ENCODE results near the gene INO80. TPM values are rescaled to one million over a fixed set of nuclear protein-coding genes. Genes with fewer than 3 reads are reported as not detected.
"Not testable (repeated sequence)": the region's sequence is repeated elsewhere in the genome, so short reads cannot be mapped to it uniquely, and the experiment has no call there.

Gene INO80
- 10 to 100 TPM; 14.0 to 16.8 TPM for total RNA-seq

- intact Hi-C loops (cut with micrococcal nuclease): loop anchor here (1.0 to 5.0 kb wide), 10 partner anchors 115 to 549 kb away; partner anchors contain the start of genes CCDC32, CHAC1, CHP1 and DNAJC17
- H3K9me3 Mint-ChIP-seq: no peaks in the 10 kb centered on the region
- no peaks in the 10 kb centered on the region for H3K27me3 Mint-ChIP-seq (ENCODE audit: low read depth)
- peaks cover 21% of the 10 kb centered on the region for H3K4me1 Mint-ChIP-seq (ENCODE audit: low read depth)
- DNase-seq: peak; percentile 99
- H3K36me3 Mint-ChIP-seq (ENCODE audit: low read depth): peaks cover 11% of the 10 kb centered on the region
- CTCF ChIA-PET: interaction anchor here (0.5 to 1.2 kb wide), 4 partner anchors 69 to 819 kb away, joined by 3 to 4 read pairs (median 3); no protein-coding TSS in a partner anchor
- H3K27ac Mint-ChIP-seq: peak within 1 kb of the TSS; percentile 96
- H3K4me3 Mint-ChIP-seq: peak within 1 kb of the TSS; percentile 88
Measured at GRCh38 chr15:41116116-41116961, at the start of gene INO80. Gene INO80 (minus strand): TSS chr15:41116280. CDS start chr15:41096310, 19,970 bp downstream.

GRCh38 chr15:41161736-41162135, 45.7 kb upstream of the INO80 start:
- Mint-ChIP-seq H3K27ac (no peak overlapping the region), H3K4me3 (no peak overlapping the region), H3K9me3 (no peaks in the 10 kb centered on the region), H3K36me3 (ENCODE audit: low read depth) (no peaks in the 10 kb centered on the region), H3K4me1 (ENCODE audit: low read depth) (peaks cover 5% of the 10 kb centered on the region), H3K27me3 (ENCODE audit: low read depth) (no peaks in the 10 kb centered on the region)
- DNase-seq: no peak
- intact Hi-C loops (cut with micrococcal nuclease): no loop called here
- CTCF ChIA-PET: interaction anchor here (0.7 to 1.7 kb wide), 2 partner anchors 199 to 267 kb away, joined by 3 read pairs; partner anchors contain the start of gene VPS18

- no peaks in the 10 kb centered on the region for H3K27me3 Mint-ChIP-seq (ENCODE audit: low read depth)
- peaks cover 5% of the 10 kb centered on the region for H3K4me1 Mint-ChIP-seq (ENCODE audit: low read depth)
- no peaks in the 10 kb centered on the region for H3K36me3 Mint-ChIP-seq (ENCODE audit: low read depth)
Measured at GRCh38 chr15:41161336-41161735, 45.3 kb upstream of the INO80 start.

DNA sequence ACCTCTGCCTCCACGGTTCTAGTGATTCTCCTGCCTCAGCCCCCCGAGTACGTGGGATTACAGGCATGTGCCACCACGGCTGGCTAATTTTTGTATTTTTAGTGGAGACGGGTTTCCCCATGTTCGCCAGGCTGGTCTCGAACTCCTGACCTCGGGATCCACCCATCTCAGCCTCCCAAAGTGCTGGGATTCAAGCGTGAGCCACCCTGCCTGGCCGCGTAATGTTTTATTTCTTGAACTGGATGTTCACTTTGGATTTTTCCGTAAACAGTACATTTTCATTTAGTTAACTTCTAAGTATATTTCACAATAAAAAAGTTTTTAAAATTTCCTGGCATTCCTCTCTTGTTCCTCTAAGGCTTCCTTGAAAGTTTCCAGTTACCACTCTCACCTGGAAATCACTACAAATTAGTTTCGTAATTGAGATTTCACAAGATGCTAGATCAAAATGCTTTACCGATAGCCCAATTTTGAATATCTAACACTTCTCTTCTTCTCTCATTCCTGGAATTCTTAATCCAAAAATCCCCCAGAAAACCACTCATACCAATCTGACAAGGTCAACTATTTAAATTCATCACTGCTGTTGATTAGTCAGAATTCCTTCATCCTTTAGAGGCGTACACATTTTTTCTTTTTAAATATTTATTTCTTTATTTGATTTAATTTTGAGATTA, 44.7 kb upstream of the INO80 start:
- Mint-ChIP-seq H3K36me3 (ENCODE audit: low read depth) (no peaks in the 10 kb centered on the region), H3K4me3 (no peak overlapping the region), H3K27ac (no peak overlapping the region), H3K27me3 (ENCODE audit: low read depth) (no peaks in the 10 kb centered on the region), H3K4me1 (ENCODE audit: low read depth) (peaks cover 5% of the 10 kb centered on the region), H3K9me3 (no peaks in the 10 kb centered on the region)
- CTCF ChIA-PET: no interaction called here
- intact Hi-C loops (cut with micrococcal nuclease): no loop called here
- no peak for DNase-seq

More at GRCh38 chr15:41161336-41161735, 45.3 kb upstream of the INO80 start:
- intact Hi-C loops (cut with micrococcal nuclease): no loop called here
- CTCF ChIA-PET: interaction anchor here (0.7 kb wide), 1 partner anchor 198 kb away, joined by 3 read pairs; no protein-coding TSS in a partner anchor
- Mint-ChIP-seq H3K9me3 (no peaks in the 10 kb centered on the region), H3K27ac (no peak overlapping the region), H3K4me3 (no peak overlapping the region)
- no peak for DNase-seq

- CTCF ChIA-PET: no interaction called here
Measured at GRCh38 chr15:41154412-41154811, 38.3 kb upstream of the INO80 start.

DNA sequence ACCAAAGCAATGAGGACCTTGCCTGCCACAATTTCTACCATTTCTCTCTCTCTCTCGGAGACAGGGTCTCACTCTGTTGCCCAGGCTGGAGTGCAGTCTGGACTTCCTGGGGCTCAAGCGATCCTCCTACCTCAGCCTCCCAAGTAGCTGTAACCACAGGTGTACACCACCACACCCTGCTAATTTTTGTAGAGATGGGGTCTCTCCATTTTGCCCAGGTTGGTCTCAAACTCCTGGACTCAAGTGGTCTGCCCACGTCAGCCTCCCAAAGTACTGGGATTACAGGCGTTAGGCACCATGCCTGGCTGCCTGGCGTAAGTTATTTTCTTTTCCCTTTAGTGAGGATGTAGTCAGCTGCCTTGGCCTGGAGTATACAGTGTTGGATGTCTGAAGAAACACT, 37.7 kb upstream of the INO80 start:
- DNase-seq: no peak
- Mint-ChIP-seq H3K27ac (no peak overlapping the region), H3K27me3 (ENCODE audit: low read depth) (no peaks in the 10 kb centered on the region), H3K4me1 (ENCODE audit: low read depth) (peaks cover 3% of the 10 kb centered on the region), H3K4me3 (no peak overlapping the region), H3K36me3 (ENCODE audit: low read depth) (no peaks in the 10 kb centered on the region), H3K9me3 (no peaks in the 10 kb centered on the region)
- intact Hi-C loops (cut with micrococcal nuclease): no loop called here
- CTCF ChIA-PET: interaction anchor here (0.6 kb wide), 1 partner anchor 1179 kb away, joined by 4 read pairs; no protein-coding TSS in a partner anchor

More at GRCh38 chr15:41154412-41154811, 38.3 kb upstream of the INO80 start:
- no peak for DNase-seq
- Mint-ChIP-seq H3K4me3 (no peak overlapping the region), H3K27me3 (ENCODE audit: low read depth) (no peaks in the 10 kb centered on the region), H3K27ac (no peak overlapping the region), H3K36me3 (ENCODE audit: low read depth) (no peaks in the 10 kb centered on the region), H3K9me3 (no peaks in the 10 kb centered on the region), H3K4me1 (ENCODE audit: low read depth) (peaks cover 3% of the 10 kb centered on the region)
- intact Hi-C loops (cut with micrococcal nuclease): no loop called here

DNA sequence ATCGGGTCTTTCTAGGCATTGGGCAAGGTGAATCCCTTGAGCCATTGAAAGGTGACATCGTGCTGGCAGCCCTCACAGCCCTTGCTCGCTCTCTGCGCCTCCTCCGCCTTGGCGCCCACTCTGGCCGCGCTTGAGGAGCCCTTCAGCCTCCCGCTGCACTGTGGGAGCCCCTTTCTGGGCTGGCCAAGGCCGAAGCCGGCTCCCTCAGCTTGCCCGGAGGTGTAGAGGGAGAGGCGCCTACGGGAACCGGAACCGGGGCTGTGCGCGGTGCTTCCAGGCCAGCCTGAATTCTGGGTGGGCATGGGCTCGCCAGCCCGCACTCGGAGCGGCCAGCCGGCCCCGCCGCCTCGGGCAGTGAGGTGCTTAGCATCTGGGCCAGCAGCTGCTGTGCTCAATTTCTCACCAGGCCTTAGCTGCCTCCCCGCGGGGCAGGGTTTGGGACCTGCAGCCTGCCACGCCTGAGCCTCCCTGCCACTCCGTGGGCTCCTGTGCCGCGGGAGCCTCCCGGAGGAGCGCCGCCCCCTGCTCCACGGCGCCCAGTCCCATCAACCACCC, 35.4 kb upstream of the INO80 start:
- H3K27ac Mint-ChIP-seq: no peak overlapping the region
- H3K9me3 Mint-ChIP-seq: no peaks in the 10 kb centered on the region
- CTCF ChIA-PET: no interaction called here
- no peak for DNase-seq
- intact Hi-C loops (cut with micrococcal nuclease): no loop called here
- H3K4me1 Mint-ChIP-seq (ENCODE audit: low read depth): peaks cover 3% of the 10 kb centered on the region
- H3K36me3 Mint-ChIP-seq (ENCODE audit: low read depth): no peaks in the 10 kb centered on the region
- H3K27me3 Mint-ChIP-seq (ENCODE audit: low read depth): no peaks in the 10 kb centered on the region
- no peak overlapping the region for H3K4me3 Mint-ChIP-seq

DNA sequence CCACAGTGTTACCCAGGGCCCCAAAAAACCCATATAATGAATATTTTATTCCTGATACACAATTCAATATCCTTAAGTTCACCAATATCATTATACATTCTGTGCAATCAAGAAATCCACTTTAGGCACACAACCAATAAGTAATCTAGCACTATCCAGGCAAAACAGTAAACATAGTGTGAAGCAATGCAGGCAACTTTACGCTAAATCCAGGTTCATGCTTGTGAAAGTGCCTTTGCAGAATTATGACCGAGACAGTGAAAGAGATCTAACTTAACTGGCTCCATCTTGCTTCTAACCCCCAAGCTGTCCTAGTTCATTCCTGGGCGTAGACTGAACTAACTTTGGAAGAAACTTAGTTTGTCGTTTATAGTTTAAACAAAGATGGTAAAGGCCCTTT, 34.2 kb upstream of the INO80 start:
- H3K9me3 Mint-ChIP-seq: no peaks in the 10 kb centered on the region
- H3K4me3 Mint-ChIP-seq: no peak overlapping the region
- H3K4me1 Mint-ChIP-seq (ENCODE audit: low read depth): peaks cover 3% of the 10 kb centered on the region
- intact Hi-C loops (cut with micrococcal nuclease): no loop called here
- CTCF ChIA-PET: interaction anchor here (0.7 to 0.9 kb wide), 2 partner anchors 9 to 292 kb away, joined by 3 to 6 read pairs; no protein-coding TSS in a partner anchor
- no peaks in the 10 kb centered on the region for H3K27me3 Mint-ChIP-seq (ENCODE audit: low read depth)
- no peak for DNase-seq
- H3K36me3 Mint-ChIP-seq (ENCODE audit: low read depth): no peaks in the 10 kb centered on the region
- no peak overlapping the region for H3K27ac Mint-ChIP-seq

GRCh38 chr15:41148065-41148464, 32.0 kb upstream of the INO80 start:
- Mint-ChIP-seq H3K27me3 (ENCODE audit: low read depth) (no peaks in the 10 kb centered on the region), H3K4me1 (ENCODE audit: low read depth) (peaks cover 3% of the 10 kb centered on the region), H3K9me3 (no peaks in the 10 kb centered on the region), H3K27ac (no peak overlapping the region), H3K36me3 (ENCODE audit: low read depth) (no peaks in the 10 kb centered on the region), H3K4me3 (no peak overlapping the region)
- intact Hi-C loops (cut with micrococcal nuclease): no loop called here
- CTCF ChIA-PET: no interaction called here
- no peak for DNase-seq

DNA sequence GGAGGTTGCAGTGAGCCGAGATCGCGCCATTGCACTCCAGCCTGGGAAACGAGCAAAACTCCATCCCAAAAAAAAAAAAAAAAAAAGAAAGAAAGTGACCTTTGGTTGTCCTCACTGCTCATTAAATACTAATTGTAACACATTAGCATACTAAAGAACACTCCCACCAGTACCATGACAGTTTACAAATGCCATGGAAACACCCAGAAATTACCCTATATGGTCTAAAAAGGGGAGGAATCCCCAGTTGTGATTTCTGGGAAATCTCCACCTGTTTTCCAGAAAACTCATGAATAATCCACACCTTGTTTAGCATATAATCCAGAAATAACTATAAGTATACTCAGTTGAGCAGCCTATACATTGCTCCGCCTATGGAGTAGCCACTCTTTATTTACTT, 23.5 kb upstream of the INO80 start:
- H3K4me3 Mint-ChIP-seq: no peak overlapping the region
- CTCF ChIA-PET: interaction anchor here (1.1 kb wide), 1 partner anchor 232 kb away, joined by 3 read pairs; no protein-coding TSS in a partner anchor
- no peak overlapping the region for H3K27ac Mint-ChIP-seq
- no peaks in the 10 kb centered on the region for H3K9me3 Mint-ChIP-seq
- no peaks in the 10 kb centered on the region for H3K4me1 Mint-ChIP-seq (ENCODE audit: low read depth)
- DNase-seq: no peak
- no peaks in the 10 kb centered on the region for H3K36me3 Mint-ChIP-seq (ENCODE audit: low read depth)
- H3K27me3 Mint-ChIP-seq (ENCODE audit: low read depth): no peaks in the 10 kb centered on the region
- intact Hi-C loops (cut with micrococcal nuclease): no loop called here

- H3K27ac Mint-ChIP-seq; H3K9me3 Mint-ChIP-seq; H3K27me3 Mint-ChIP-seq (ENCODE audit: low read depth); H3K36me3 Mint-ChIP-seq (ENCODE audit: low read depth); intact Hi-C loops (cut with micrococcal nuclease); DNase-seq; H3K4me3 Mint-ChIP-seq; H3K4me1 Mint-ChIP-seq (ENCODE audit: low read depth): not testable (repeated sequence)
- CTCF ChIA-PET: interaction anchor here (1.1 kb wide), 1 partner anchor 232 kb away, joined by 3 read pairs; no protein-coding TSS in a partner anchor
Measured at GRCh38 chr15:41139112-41139511, 23.0 kb upstream of the INO80 start.

DNA sequence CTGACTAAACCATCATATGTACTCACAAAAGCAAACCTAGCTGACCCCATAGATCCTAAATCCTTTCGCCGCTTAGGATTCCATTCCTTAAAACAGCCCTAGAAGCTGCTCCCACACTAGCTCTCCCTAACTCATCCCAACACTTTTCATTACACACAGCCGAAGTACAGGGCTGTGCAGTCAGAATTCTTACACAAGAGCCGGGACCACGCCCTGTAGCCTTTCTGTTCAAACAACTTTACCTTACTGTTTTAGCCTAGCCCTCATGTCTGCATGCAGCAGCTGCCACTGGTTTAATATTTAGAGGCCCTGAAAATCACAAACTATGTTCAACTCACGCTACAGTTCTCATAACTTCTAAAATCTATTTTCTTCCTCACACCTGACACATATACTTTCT, 19.5 kb upstream of the INO80 start:
- H3K4me1 Mint-ChIP-seq (ENCODE audit: low read depth); H3K27ac Mint-ChIP-seq; H3K4me3 Mint-ChIP-seq; CTCF ChIA-PET; DNase-seq; intact Hi-C loops (cut with micrococcal nuclease); H3K27me3 Mint-ChIP-seq (ENCODE audit: low read depth); H3K9me3 Mint-ChIP-seq; H3K36me3 Mint-ChIP-seq (ENCODE audit: low read depth): not testable (repeated sequence)
